GM19452 (cell line): ENCODE results near the gene PLOD1.
"Not testable (repeated sequence)": the region's sequence is repeated elsewhere in the genome, so short reads cannot be mapped to it uniquely, and the experiment has no call there.

Experiments
- ATAC-seq: cut with Tn5 transposase; IDR thresholded peaks from one replicate; pipeline ENCODE4 v1.9.1; 2021; ENCODE audit not compliant: unreplicated experiment

Gene PLOD1

GRCh38 chr1:11938722-11939526 is 4.4 kb downstream of the PLOD1 start:
- ATAC-seq: no peak

GRCh38 chr1:11939794-11940193 is 5.3 kb downstream of the PLOD1 start:
- not testable (repeated sequence) for ATAC-seq

GRCh38 chr1:11940260-11940921 is 5.9 kb downstream of the PLOD1 start:
- ATAC-seq: no peak

DNA sequence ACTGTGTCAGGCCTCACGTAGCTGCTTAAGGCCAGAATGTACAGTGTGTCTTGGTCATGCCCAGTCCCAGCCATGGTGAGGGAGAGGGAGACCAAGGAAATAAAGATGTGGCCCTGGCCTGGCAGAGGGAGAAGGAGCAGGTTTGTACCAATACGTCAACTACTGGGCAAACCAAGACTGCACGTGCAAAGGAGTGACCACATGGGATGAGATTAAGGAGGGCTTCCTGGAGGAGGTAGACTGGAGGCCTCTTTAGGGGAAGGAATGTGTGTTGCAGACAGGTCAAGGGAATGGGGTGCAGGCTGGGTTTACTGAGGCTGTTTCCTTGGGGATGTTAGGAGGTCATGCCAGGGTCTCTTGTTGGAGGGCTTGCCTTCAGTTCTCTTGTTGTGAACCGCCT is 7.8 kb downstream of the PLOD1 start:
- ATAC-seq: no peak

- no peak for ATAC-seq
Measured at GRCh38 chr1:11943619-11944018, 9.1 kb downstream of the PLOD1 start.

DNA sequence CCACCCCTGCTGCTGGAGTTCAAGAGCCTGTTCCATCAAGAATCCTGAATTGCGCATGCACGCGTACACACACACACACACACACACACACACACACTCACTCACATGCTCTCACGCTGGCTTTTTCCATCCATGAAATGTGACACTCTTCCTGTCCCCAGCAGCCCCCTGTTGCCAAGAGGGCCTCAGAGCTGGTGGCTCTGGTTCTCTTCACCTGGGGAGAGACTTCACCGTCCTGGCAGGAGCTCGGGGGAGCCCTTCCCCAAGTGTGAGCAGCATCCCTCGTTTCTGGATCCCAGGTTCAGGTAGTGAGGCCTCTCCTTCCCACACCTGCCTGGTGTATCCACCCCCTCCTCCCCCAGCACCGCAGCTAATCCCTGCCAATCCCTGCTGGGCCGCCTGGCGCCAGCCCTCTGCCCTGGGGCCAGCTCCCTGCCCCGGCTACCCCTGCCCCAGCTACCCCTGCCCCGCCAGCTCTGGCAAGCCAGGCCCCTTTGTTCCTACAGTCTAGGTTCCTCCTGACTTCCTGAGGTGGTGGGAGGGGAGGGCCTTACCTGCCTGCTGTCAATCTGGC is 9.9 kb downstream of the PLOD1 start:
- no peak for ATAC-seq

DNA sequence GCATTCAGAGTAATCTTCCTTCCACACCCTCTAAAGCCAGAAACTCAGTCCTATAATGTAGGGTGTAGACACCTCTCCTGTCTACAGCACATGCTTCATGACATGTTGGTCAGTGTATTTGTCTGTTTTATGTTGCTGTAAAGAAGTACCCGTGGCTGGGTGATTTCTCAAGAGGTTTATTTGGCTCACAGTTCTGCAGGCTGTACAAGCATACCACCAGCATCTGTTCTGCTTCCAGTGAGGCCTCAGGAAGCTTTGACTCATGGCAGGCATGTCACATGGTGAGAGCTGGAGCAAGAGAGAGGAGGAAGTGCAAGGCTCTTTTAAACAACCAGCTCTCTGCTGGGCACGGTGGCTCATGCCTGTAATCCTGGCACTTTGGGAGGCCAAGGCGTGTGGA is 12.1 kb downstream of the PLOD1 start:
- ATAC-seq: no peak

GRCh38 chr1:11948822-11949458 is 14.4 kb downstream of the PLOD1 start:
- ATAC-seq: no peak

DNA sequence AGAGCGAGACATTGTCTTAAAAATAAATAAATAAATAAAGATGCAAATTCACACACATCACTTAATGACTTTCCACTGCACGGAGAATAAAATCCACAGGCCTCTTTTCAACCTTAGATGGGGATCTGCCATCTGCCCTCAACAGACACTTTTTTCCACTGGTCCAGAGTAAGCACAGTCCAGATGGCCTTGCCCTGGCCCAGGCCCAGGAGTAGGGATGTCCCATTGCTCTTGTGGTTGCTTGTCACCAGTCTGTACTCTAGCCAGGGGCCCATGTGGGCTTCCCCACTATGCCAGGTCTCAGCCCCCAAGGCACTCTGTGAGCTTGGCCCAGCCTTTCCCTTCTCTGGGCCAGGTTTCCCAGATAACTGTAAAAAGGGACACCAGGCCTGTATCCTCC is 17.4 kb downstream of the PLOD1 start:
- no peak for ATAC-seq

DNA sequence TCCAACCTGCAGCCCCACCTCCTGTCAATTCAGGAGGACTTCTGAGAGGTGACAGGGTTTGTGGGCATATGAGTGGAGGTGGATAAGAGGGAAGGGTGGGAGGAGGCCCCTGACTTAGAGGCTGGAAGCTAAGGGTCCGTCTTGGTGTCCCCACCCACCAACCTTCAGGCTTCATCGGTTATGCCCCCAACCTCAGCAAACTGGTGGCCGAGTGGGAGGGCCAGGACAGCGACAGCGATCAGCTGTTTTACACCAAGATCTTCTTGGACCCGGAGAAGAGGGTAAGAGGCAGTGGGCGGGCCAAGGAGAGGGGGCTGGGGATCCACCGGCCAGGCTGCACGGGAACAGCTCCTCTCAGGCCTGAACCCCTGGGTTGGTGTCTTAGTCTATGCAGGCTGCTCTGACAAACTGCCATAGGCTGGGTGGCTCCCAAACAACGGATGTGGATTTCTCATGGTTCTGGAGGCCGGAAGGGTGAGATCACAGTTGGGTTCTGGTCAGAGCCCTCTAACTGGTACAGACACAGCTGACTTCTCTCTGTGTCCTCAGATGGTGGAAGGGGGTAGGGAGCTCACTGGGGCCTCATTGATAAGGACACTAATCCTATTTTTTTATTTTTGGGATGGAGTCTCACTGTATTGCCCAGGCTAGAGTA is 18.1 kb downstream of the PLOD1 start:
- ATAC-seq: no peak

GRCh38 chr1:11955221-11955620 is 20.7 kb downstream of the PLOD1 start:
- ATAC-seq: no peak

- no peak for ATAC-seq
Measured at GRCh38 chr1:11957398-11957797, 22.9 kb downstream of the PLOD1 start.

GRCh38 chr1:11957897-11958296 is 23.4 kb downstream of the PLOD1 start:
- no peak for ATAC-seq

- ATAC-seq: no peak
Measured at GRCh38 chr1:11960276-11960675, 25.8 kb downstream of the PLOD1 start.

DNA sequence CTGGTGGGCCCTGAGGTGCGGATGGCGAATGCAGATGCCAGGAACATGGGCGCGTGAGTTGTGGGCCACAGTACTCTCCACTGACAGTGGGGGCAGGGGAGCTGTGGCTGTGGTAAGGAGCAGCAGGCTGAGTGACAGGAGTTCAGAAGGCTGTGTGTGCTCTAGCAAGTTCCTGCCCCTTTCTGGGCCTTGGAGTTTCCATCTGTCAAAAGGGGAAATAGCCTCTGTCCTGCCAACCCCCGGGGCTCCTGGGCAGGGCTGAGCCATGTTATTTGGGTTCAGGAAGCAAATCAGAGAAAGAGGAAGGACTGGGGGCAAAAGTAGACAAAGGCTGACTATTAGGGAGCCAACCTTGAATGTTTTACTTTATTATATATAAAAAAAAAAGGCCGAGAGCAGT is 26.2 kb downstream of the PLOD1 start:
- no peak for ATAC-seq

GRCh38 chr1:11961230-11961629 is 26.7 kb downstream of the PLOD1 start:
- ATAC-seq: no peak

DNA sequence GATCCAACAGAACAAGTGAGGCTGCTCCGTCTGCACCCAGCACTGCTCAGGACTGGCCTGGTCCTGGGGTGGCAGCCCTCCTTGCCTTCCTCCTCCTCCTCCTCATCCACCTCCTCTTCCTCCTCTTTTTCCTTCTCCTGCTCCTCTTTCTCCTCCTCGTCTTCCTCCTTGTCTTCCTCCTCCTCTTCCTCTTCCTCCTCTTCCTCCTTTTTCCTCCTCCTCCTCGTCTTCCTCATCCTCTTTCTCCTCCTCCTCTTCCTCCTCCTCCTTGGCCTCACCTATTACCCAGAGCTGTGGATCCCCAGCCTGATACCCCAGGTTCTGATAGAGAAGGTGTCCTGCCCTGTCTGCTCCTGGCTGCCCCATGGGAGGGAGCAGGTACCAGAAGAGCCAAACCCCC is 29.1 kb downstream of the PLOD1 start:
- ATAC-seq: no peak

GRCh38 chr1:11964656-11965055 is 30.1 kb downstream of the PLOD1 start:
- no peak for ATAC-seq

DNA sequence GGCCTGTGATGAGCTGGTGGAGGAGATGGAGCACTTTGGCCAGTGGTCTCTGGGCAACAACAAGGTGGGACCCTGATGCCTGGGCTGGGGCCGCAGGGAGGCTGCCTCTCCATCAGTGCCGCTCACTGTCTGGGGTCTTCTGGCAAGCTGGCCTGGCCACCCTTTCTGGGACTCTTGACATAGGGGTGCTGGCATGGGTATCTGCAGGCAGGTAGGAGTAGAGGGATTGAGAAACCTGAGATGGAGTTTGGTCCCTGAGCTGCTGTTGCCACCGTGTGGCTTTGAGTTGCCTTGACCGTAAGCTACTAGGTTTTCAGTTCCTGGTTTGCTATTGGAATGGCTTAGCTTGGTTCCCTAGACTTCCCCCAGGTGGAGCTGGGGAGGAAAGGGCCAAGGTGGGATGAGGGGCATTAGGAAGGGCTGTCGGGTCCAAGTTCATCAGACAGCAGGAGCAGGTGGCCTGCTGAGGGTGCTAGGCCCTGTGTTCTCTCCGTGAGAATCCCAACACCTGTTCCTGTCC is 32.6 kb downstream of the PLOD1 start:
- no peak for ATAC-seq

DNA sequence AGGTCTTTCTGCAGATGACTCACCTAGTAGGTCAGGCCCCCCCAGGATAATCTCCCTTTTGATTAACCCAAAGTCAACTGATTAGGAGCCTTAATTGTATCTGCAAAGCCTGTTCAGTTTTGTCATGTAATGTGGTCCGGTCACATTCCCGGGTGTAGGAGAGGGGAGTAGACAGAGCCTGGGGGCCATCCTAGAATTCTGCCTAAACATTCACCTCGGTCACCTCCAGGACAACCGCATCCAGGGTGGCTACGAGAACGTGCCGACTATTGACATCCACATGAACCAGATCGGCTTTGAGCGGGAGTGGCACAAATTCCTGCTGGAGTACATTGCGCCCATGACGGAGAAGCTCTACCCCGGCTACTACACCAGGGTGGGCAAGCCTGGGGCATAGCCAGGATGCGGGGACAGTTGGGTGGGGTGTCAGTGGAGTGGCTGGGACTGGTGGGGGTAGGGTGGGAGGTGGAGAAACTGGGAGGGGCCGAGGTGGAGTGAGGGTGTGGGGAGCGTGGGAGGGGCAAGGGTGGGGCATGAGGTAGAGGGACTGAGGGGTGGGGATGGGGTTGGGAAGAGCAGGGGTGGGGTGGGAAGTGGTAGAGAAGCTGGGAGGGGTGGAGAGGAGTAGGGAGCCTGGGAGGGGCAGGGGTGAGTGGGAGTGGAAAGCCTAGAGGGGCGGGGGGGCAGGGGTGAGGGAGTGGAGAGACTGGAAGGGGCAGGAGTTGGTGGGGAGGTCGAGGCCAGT is 36.1 kb downstream of the PLOD1 start:
- ATAC-seq: no peak
